GM10248 (cell line): Measurements from ENCODE around the gene ARIH1.
A peak's percentile ranks its signal among the peaks of the same experiment; 100 is the strongest.
"Not testable (repeated sequence)": the region's sequence is repeated elsewhere in the genome, so short reads cannot be mapped to it uniquely, and the experiment has no call there.

Experiments used
- CTCF ChIA-PET: fragments of 300-600 bp; sonication (Branson Sonifier 250); formaldehyde crosslinking; extraction: SDS; loops from one replicate; lab custom pipeline; 2021; ENCODE audit warnings: antibody characterized with exemption; lab: Yijun Ruan, JAX
- POLR2A ChIA-PET: fragments of 350-650 bp; sonication (Branson Sonifier 250); formaldehyde crosslinking; extraction: SDS; loops from one replicate; lab custom pipeline; 2020; ENCODE audit warnings: antibody characterized with exemption; lab: Yijun Ruan, JAX
- DNase-seq: peaks from one replicate; pipeline ENCODE4 v3.0.0; 2012; ENCODE audit errors: extremely low spot score
- CTCF ChIP-seq: IDR thresholded peaks from 2 replicates; pipeline ENCODE4 v1.5.1; 2012; ENCODE audit warnings: mild to moderate bottlenecking, low read depth; ENCODE audit errors: extremely low read depth, missing control alignments, control extremely low read depth

Gene ARIH1

DNA sequence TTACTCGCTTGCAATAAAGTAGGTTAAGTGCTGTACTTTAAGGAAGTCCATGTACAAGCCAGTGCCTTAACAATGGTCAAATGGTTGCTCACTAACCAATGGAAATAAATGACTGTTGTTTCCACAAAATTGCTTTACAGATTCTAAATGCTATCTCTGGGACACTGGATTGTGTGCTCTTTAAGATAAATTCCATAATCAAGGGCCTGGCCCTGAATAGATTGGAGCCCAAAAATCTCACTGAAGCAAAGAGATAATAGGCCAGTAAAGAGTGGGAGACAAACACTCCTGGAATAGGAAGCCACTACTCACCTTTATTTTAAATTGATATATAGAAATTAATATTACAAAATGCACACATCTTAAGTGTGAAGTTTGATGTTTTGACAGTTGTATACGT is 118.0 kb downstream of the ARIH1 start:
- TF ChIP-seq CTCF, result no peak
- ChIA-PET CTCF (no interaction called here), POLR2A (no interaction called here)
- no peak for DNase-seq

GRCh38 chr15:72592676-72593075 is 118.5 kb downstream of the ARIH1 start:
- TF ChIP-seq CTCF, result no peak
- POLR2A ChIA-PET, result no interaction called here
- CTCF ChIA-PET, result no interaction called here

DNA sequence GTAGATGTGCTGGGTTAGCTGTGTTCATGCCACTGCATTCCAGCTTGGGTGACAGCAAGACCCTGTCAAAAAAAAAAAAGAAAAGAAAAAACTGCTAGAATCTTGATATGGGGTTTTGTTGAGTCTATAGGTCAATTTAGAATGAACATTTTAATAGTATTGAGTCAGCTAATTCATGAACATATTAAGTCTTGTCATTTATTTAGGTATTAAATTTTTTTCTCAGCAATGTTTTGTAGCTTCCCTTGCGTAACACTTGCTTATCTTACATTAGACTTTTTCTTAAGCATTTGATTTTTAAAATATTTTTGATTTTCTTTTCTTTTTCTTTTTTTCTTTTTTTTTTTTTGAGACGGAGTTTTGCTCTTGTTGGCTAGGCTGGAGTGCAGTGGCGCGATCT is 119.7 kb downstream of the ARIH1 start:
- POLR2A ChIA-PET, result no interaction called here
- TF ChIP-seq CTCF, result no peak
- no peak for DNase-seq
- CTCF ChIA-PET, result interaction anchor here (0.8 to 1.2 kb wide), 4 partner anchors 10 to 78 kb away, joined by 3 to 5 read pairs (median 3); no protein-coding TSS in a partner anchor

More at GRCh38 chr15:72592676-72593075, 118.5 kb downstream of the ARIH1 start:
- DNase-seq, result no peak

- ChIA-PET CTCF (interaction anchor here (0.6 to 5.0 kb wide), 42 partner anchors 8 to 675 kb away, joined by 3 to 50 read pairs (median 4); no protein-coding TSS in a partner anchor), POLR2A (no interaction called here)
- DNase-seq, result peak; percentile 45
- peak; percentile 73 for TF ChIP-seq CTCF
Observed at GRCh38 chr15:72599855-72600464, 125.8 kb downstream of the ARIH1 start.

DNA sequence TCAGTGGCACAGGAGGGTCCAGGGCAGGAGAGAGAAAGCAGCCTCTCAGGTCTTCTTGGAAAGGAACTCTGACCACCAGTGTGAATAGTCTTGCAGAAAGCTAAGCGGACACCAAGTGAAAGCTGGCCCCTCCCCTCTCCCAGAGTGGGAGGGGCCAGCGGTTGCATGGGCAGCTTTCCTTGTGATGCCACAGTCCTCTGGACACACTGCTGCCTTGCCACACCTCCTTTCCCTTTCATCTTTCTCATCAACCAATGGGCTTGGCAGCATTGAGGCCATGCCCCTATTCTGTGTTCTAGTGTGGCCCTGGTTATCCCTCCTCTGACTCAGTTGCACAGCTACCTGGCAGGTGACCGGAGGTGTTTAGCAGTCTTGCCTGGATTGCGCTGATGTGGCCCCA is 130.7 kb downstream of the ARIH1 start:
- ChIA-PET POLR2A (no interaction called here), CTCF (interaction anchor here (1.4 kb wide), 1 partner anchor 11 kb away, joined by 3 read pairs; no protein-coding TSS in a partner anchor)
- no peak for DNase-seq
- no peak for TF ChIP-seq CTCF

- POLR2A ChIA-PET, DNase-seq: not testable (repeated sequence)
- CTCF ChIA-PET, result interaction anchor here (1.2 kb wide), 1 partner anchor 8 kb away, joined by 7 read pairs; no protein-coding TSS in a partner anchor
Observed at GRCh38 chr15:72608084-72608483, 134.0 kb downstream of the ARIH1 start.

GRCh38 chr15:72609862-72610261 is 135.7 kb downstream of the ARIH1 start:
- ChIA-PET POLR2A (no interaction called here), CTCF (interaction anchor here (1.9 kb wide), 1 partner anchor 10 kb away, joined by 7 read pairs; no protein-coding TSS in a partner anchor)
- DNase-seq, result no peak
- TF ChIP-seq CTCF, result no peak

DNA sequence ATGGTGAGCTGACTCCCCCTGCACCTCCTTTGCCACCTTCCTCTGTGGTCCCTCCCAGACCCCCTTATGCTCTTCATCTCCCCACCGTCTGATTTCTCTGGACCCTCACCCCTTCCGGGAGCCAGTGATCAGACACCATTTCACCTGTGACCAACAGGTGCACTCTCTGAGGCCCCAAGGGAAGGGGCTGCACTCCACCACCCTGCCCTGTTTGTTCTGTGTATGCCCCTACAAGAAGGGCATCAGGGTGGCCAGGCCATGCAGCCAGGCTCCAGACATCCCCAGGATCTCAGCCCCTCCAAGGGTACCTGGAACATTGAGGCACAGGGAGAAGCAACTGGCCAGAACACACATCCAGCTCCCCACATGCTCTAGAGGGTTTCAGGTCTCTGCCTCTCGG is 138.2 kb downstream of the ARIH1 start:
- not testable (repeated sequence) for DNase-seq
- CTCF ChIA-PET, result interaction anchor here (1.7 kb wide), 1 partner anchor 13 kb away, joined by 5 read pairs; no protein-coding TSS in a partner anchor
- POLR2A ChIA-PET, result interaction anchor here (0.6 kb wide), 1 partner anchor 13 kb away, joined by 6 read pairs; no protein-coding TSS in a partner anchor
